NB4 (cell line): Measurements from ENCODE around the gene CHST9.

Experiments used
- POLR2A ChIP-seq: IDR thresholded peaks from 2 replicates; pipeline ENCODE4 v1.6.1; 2011; ENCODE audit warnings: mild to moderate bottlenecking; ENCODE audit not compliant: insufficient read length; ENCODE audit errors: extremely low read depth
- TF ChIP-seq, protein P1 (sequence below): IDR thresholded peaks from 2 replicates; pipeline ENCODE4 v1.6.1; 2011; ENCODE audit warnings: low read depth, low read length
- TF ChIP-seq, protein P2 (sequence below): IDR thresholded peaks from one replicate; pipeline ENCODE4 v1.5.1; 2012; ENCODE audit warnings: low read depth, low read length

DNA sequence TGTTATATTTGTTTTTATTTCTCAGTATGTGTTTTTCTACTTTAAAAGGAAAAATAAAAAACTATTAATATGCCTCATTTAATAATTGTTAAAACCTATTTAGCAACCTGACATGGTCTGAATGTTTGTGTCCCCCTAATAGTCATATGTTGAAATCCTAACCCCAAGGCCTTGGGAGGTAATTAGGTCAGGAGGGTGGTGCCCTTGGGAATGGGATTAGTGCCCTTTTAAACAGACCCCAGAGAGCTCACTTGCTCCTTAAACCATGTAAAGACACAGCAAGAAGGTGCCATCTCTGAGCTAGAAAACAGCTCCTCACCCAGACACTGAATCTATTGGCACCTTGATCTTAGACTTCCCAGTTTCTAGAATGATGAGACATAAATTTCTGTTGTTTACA, 71.8 kb downstream of the CHST9 start:
- TF ChIP-seq, protein P1, sequence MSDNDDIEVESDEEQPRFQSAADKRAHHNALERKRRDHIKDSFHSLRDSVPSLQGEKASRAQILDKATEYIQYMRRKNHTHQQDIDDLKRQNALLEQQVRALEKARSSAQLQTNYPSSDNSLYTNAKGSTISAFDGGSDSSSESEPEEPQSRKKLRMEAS = no peak
- TF ChIP-seq, protein P2, sequence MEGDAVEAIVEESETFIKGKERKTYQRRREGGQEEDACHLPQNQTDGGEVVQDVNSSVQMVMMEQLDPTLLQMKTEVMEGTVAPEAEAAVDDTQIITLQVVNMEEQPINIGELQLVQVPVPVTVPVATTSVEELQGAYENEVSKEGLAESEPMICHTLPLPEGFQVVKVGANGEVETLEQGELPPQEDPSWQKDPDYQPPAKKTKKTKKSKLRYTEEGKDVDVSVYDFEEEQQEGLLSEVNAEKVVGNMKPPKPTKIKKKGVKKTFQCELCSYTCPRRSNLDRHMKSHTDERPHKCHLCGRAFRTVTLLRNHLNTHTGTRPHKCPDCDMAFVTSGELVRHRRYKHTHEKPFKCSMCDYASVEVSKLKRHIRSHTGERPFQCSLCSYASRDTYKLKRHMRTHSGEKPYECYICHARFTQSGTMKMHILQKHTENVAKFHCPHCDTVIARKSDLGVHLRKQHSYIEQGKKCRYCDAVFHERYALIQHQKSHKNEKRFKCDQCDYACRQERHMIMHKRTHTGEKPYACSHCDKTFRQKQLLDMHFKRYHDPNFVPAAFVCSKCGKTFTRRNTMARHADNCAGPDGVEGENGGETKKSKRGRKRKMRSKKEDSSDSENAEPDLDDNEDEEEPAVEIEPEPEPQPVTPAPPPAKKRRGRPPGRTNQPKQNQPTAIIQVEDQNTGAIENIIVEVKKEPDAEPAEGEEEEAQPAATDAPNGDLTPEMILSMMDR = no peak
- no peak for TF ChIP-seq POLR2A
